ENCODE measurements around the gene MAP4K5. TPM values are rescaled to one million over a fixed set of nuclear protein-coding genes. Genes with fewer than 3 reads are reported as not detected.

The MAP4K5 gene
- total and polyA plus RNA-seq, 2 of the 4 experiments (the other 2 are of a cell fraction): 33.1 to 46.1 TPM

GRCh38 chr14:50575769-50576168, 43.4 kb upstream of the MAP4K5 start:
- intact Hi-C loops (cut with micrococcal nuclease) (loop anchor here (10.0 kb wide), 1 partner anchor 469 kb away; no protein-coding TSS in a partner anchor), in situ Hi-C loops (cut with MboI; ENCODE audit: low sequenced_read_pairs) (loop anchor here (25.0 kb wide), 1 partner anchor 637 kb away; no protein-coding TSS in a partner anchor), dilution Hi-C loops (cut with HindIII; ENCODE audit: low sequenced_read_pairs, unreplicated experiment) (no loop called here)
- Histone ChIP-seq H3K36me3 (ENCODE audit: control insufficient read depth, insufficient read depth, low read length) (no peaks in the 10 kb centered on the region), H2AK9ac (replicated peaks; ENCODE audit: low read depth, low read length, poor library complexity) (no peak overlapping the region), H3K4me2 (ENCODE audit: low read depth, low read length) (no peak overlapping the region), H4K91ac (ENCODE audit: insufficient read depth, low read depth, low read length) (no peak overlapping the region), H2BK20ac (ENCODE audit: low read depth, low read length) (no peak overlapping the region), H3K27ac (ENCODE audit: insufficient read depth, low read length) (no peak overlapping the region), H3K9me3 (ENCODE audit: control insufficient read depth, insufficient read depth, low read length) (peaks cover 4% of the 10 kb centered on the region; the same call in 1 of the 2 replicates), H2AFZ (replicated peaks; ENCODE audit: low read length, poor library complexity) (no peak overlapping the region), H2BK5ac (ENCODE audit: low read depth, low read length, poor library complexity, severe bottlenecking) (no peak overlapping the region), H3K14ac (replicated peaks; ENCODE audit: low read depth, low read length) (no peak overlapping the region), H3K4me3 (ENCODE audit: insufficient read depth, low read depth, low read length) (no peak overlapping the region), H3K79me1 (ENCODE audit: low read depth in 1 of 2, low read length in 2 of 2) (peaks cover 5 to 6% of the 10 kb centered on the region in 2 experiments; a peak in 1 of 4 replicates), H4K5ac (ENCODE audit: low read depth, low read length) (no peak overlapping the region), H3K9ac (ENCODE audit: low read depth, low read length) (no peak overlapping the region), H2BK15ac (ENCODE audit: low read depth, low read length) (no peak overlapping the region), H2BK120ac (ENCODE audit: low read depth, low read length) (no peak overlapping the region), H4K20me1 (ENCODE audit: insufficient read depth, low read length) (no peaks in the 10 kb centered on the region), H3K27me3 (ENCODE audit: control insufficient read depth, insufficient read depth, low read length) (no peaks in the 10 kb centered on the region), H3K4me1 (ENCODE audit: control insufficient read depth, insufficient read depth, low read length) (peaks cover 2% of the 10 kb centered on the region; the same call in 1 of the 2 replicates), H3K18ac (ENCODE audit: low read depth, low read length) (no peak overlapping the region), H3K23ac (ENCODE audit: low read depth, low read length) (no peak overlapping the region), H4K8ac (ENCODE audit: low read depth in 2 of 2, low read length in 2 of 2) (no peak overlapping the region), H3K56ac (ENCODE audit: extremely low read depth, insufficient read depth, low read length) (no peak overlapping the region), H3K9me1 (ENCODE audit: insufficient read depth, low read length) (no peaks in the 10 kb centered on the region), H2AK5ac (ENCODE audit: low read depth, low read length) (no peak overlapping the region), H3K4ac (ENCODE audit: low read depth, low read length) (no peak overlapping the region)
- no peak for TF ChIP-seq RCOR1 (IDR thresholded peaks at IDR 0.05; ENCODE audit: insufficient replicate concordance, low read length)
- TF ChIP-seq POLR2A (IDR thresholded peaks at IDR 0.05; ENCODE audit: low read depth, low read length): no peak
- no peak for TF ChIP-seq CHD1 (IDR thresholded peaks at IDR 0.05; ENCODE audit: low read depth, low read length)
- TF ChIP-seq BHLHE40 (IDR thresholded peaks at IDR 0.05; ENCODE audit: low read depth, low read length): no peak
- TF ChIP-seq, protein P1, sequence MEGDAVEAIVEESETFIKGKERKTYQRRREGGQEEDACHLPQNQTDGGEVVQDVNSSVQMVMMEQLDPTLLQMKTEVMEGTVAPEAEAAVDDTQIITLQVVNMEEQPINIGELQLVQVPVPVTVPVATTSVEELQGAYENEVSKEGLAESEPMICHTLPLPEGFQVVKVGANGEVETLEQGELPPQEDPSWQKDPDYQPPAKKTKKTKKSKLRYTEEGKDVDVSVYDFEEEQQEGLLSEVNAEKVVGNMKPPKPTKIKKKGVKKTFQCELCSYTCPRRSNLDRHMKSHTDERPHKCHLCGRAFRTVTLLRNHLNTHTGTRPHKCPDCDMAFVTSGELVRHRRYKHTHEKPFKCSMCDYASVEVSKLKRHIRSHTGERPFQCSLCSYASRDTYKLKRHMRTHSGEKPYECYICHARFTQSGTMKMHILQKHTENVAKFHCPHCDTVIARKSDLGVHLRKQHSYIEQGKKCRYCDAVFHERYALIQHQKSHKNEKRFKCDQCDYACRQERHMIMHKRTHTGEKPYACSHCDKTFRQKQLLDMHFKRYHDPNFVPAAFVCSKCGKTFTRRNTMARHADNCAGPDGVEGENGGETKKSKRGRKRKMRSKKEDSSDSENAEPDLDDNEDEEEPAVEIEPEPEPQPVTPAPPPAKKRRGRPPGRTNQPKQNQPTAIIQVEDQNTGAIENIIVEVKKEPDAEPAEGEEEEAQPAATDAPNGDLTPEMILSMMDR (conservative IDR thresholded peaks at IDR 0.05; ENCODE audit: low read depth, low read length): no peak
- TF ChIP-seq, protein P2, sequence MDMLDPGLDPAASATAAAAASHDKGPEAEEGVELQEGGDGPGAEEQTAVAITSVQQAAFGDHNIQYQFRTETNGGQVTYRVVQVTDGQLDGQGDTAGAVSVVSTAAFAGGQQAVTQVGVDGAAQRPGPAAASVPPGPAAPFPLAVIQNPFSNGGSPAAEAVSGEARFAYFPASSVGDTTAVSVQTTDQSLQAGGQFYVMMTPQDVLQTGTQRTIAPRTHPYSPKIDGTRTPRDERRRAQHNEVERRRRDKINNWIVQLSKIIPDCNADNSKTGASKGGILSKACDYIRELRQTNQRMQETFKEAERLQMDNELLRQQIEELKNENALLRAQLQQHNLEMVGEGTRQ (IDR thresholded peaks at IDR 0.05; ENCODE audit: low read depth, low read length): no peak
- TF ChIP-seq MAFK (IDR thresholded peaks at IDR 0.05; ENCODE audit: low read depth, low read length): no peak
- TF ChIP-seq, protein P3, sequence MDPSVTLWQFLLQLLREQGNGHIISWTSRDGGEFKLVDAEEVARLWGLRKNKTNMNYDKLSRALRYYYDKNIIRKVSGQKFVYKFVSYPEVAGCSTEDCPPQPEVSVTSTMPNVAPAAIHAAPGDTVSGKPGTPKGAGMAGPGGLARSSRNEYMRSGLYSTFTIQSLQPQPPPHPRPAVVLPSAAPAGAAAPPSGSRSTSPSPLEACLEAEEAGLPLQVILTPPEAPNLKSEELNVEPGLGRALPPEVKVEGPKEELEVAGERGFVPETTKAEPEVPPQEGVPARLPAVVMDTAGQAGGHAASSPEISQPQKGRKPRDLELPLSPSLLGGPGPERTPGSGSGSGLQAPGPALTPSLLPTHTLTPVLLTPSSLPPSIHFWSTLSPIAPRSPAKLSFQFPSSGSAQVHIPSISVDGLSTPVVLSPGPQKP (IDR thresholded peaks at IDR 0.05; ENCODE audit: borderline replicate concordance, low read depth, low read length): no peak
- TF ChIP-seq FOS (IDR thresholded peaks at IDR 0.05; ENCODE audit: low read depth, low read length): no peak
- no peak for TF ChIP-seq CEBPB (IDR thresholded peaks at IDR 0.05; ENCODE audit: low read depth, low read length)
- TF ChIP-seq MAZ (IDR thresholded peaks at IDR 0.05; ENCODE audit: borderline replicate concordance, low read depth, low read length): no peak
- no peak for TF ChIP-seq RAD21 (IDR thresholded peaks at IDR 0.05; ENCODE audit: low read length)
- no peak for TF ChIP-seq SMC3 (IDR thresholded peaks at IDR 0.05; ENCODE audit: low read depth, low read length)
- no peak for TF ChIP-seq NFE2L2 (IDR thresholded peaks at IDR 0.05; ENCODE audit: low read depth, low read length)
- TF ChIP-seq MXI1 (IDR thresholded peaks at IDR 0.05; ENCODE audit: borderline replicate concordance, low read depth, low read length): no peak
- no peak for TF ChIP-seq RFX5 (IDR thresholded peaks at IDR 0.05; ENCODE audit: low read depth, low read length)
- DNase-seq (no peak), ATAC-seq (ENCODE audit: low read depth) (no peak)
- POLR2A ChIA-PET (ENCODE audit: unreplicated experiment): interaction anchor here (0.5 kb wide), 1 partner anchor 392 kb away, joined by 10 read pairs; no protein-coding TSS in a partner anchor
- BruUV-seq (replicated peaks): no TSS peak
- CTCF ChIA-PET: interaction anchor here (0.5 to 1.7 kb wide), 2 partner anchors 12 to 25 kb away, joined by 3 to 4 read pairs; no protein-coding TSS in a partner anchor

All from IMR-90 (cell line).